H1 (cell line): ENCODE measurements around the gene MTF1. TPM values are rescaled to one million over a fixed set of nuclear protein-coding genes. Genes with fewer than 3 reads are reported as not detected.

Experiments used
- CHD2 ChIP-seq: IDR thresholded peaks from 2 replicates; pipeline ENCODE4 v1.6.1; 2012; ENCODE audit warnings: low read length, improper control_type of control experiment
- CREB1 ChIP-seq: IDR thresholded peaks from 2 replicates; pipeline ENCODE4 v1.6.1; 2012; ENCODE audit warnings: inconsistent platforms
- PHF8 ChIP-seq: fragments of 200-600 bp; sonication (generic); conservative IDR thresholded peaks from 2 replicates; pipeline ENCODE4 v1.7.1; 2012; ENCODE audit warnings: low read depth, mild to moderate bottlenecking, inconsistent platforms, low read length, moderate library complexity
- POLR2AphosphoS5 ChIP-seq: IDR thresholded peaks from 2 replicates; pipeline ENCODE4 v1.6.1; 2011; ENCODE audit warnings: low read depth, low read length
- RFX5 ChIP-seq: IDR thresholded peaks from 2 replicates; pipeline ENCODE4 v1.6.1; 2011; ENCODE audit warnings: low read depth, low read length, improper control_type of control experiment, borderline replicate concordance
- SIX5 ChIP-seq: IDR thresholded peaks from 2 replicates; pipeline ENCODE4 v1.6.1; 2011; ENCODE audit warnings: mild to moderate bottlenecking, low read depth, low read length
- polyA plus RNA-seq, 7 experiments: library from polyadenylated mRNA; depleted of rRNA in 3 of 7; stranded (reverse) in 5 of 7; unstranded in 2 of 7; fragments of >200 nt in 5 of 7; fragments of 200-250 nt in 2 of 7; gene quantifications; 1 replicate in 5 of 7; 2 replicates in 1 of 7; 4 replicates in 1 of 7; pipeline versions ENCODE4 v1.2.1 to v1.2.3, GENCODE V29; 2011 to 2013; ENCODE audit warnings: missing spikeins in 2 of 7, mixed read lengths in 2 of 7
- total RNA-seq: library from RNA; stranded (reverse); fragmentation: NEBNext Ultra II Directional; extraction: Animal tissue kit (Norgen Biotek cat#: 25700); gene quantifications from 2 replicates; pipeline ENCODE4 v1.2.1, GENCODE V29; 2021
- TF ChIP-seq, protein P1 (sequence below): IDR thresholded peaks from 2 replicates; pipeline ENCODE4 v1.6.1; 2012; ENCODE audit warnings: low read length, inconsistent platforms
- TF ChIP-seq, protein P2 (sequence below): IDR thresholded peaks from 2 replicates; pipeline ENCODE4 v1.6.1; 2011; ENCODE audit warnings: low read length, improper control_type of control experiment

The MTF1 gene
- total and polyA plus RNA-seq, 2 of the 8 experiments (the other 6 are each of a cell fraction or from before 2014, with no cell fraction given), result 4.0 to 15.5 TPM

DNA sequence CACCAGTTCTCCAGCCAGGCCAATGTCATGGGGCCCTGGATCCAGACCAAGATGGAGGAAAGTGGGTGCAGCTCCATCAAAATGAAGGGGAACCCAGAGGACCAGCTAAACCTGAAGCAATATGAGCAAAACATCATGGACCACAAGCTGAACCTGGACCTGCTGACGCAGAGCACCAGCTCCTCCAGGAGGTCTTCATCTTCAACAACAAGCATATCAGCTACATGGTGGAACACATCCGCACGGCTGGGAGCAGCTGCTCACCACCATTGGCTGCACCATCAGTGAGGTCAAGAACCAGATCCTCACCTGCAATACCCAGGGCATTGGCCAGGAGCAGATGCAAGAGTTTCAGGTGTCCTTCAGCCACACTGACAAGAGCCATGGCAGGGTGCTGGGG is 80.7 kb downstream of the MTF1 start (continued):
- TF ChIP-seq PHF8, result no peak
- TF ChIP-seq RFX5, result no peak
- TF ChIP-seq SIX5, result no peak
- no peak for TF ChIP-seq CREB1
- TF ChIP-seq, protein P1, sequence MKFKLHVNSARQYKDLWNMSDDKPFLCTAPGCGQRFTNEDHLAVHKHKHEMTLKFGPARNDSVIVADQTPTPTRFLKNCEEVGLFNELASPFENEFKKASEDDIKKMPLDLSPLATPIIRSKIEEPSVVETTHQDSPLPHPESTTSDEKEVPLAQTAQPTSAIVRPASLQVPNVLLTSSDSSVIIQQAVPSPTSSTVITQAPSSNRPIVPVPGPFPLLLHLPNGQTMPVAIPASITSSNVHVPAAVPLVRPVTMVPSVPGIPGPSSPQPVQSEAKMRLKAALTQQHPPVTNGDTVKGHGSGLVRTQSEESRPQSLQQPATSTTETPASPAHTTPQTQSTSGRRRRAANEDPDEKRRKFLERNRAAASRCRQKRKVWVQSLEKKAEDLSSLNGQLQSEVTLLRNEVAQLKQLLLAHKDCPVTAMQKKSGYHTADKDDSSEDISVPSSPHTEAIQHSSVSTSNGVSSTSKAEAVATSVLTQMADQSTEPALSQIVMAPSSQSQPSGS, result no peak
- TF ChIP-seq POLR2AphosphoS5, result no peak
- TF ChIP-seq CHD2, result no peak
- TF ChIP-seq, protein P2, sequence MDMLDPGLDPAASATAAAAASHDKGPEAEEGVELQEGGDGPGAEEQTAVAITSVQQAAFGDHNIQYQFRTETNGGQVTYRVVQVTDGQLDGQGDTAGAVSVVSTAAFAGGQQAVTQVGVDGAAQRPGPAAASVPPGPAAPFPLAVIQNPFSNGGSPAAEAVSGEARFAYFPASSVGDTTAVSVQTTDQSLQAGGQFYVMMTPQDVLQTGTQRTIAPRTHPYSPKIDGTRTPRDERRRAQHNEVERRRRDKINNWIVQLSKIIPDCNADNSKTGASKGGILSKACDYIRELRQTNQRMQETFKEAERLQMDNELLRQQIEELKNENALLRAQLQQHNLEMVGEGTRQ, result no peak
